ENCODE measurements around the gene IL36B.

DNA sequence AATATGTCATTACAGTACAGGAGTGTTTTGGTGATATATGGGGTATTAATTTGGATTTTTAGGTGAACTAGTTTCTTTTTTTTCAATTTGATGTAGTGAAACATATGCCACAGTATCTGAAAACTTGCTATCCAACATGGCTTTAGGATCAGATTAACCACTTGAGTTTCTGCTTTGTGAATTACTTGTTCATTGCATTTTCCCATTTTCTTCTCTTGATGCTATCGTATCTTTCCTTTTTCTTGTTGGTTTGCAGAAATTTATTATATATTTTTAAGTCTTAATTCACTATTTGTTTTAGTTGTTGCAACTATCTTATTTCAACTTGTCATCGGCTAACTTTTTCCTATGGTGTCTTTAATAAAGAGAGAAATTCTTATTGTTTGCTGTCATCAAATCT, 38.6 kb downstream of the IL36B start:
- TF ChIP-seq CTBP1 (IDR thresholded peaks at IDR 0.05; ENCODE audit: borderline replicate concordance), result no peak
- no peak for TF ChIP-seq ARNT (IDR thresholded peaks at IDR 0.05)
- no peak for TF ChIP-seq BHLHE40 (IDR thresholded peaks at IDR 0.05; ENCODE audit: borderline replicate concordance)
